Activated T-helper 9 cell treated with anti-CD3 and anti-CD28 coated beads, Interleukin-2, amount 50 U/mL, for 16 hours (primary cell): ENCODE data around the gene BEGAIN.

ENCODE experiments used
- DNase-seq: peaks from one replicate; pipeline ENCODE4 v3.0.0-alpha.2; 2020; ENCODE audit warnings: low read depth

Gene BEGAIN

GRCh38 chr14:100549834-100550625 is 37.2 kb downstream of the BEGAIN start:
- DNase-seq: no peak

- no peak for DNase-seq
Observed at GRCh38 chr14:100548939-100549338, 38.3 kb downstream of the BEGAIN start.

GRCh38 chr14:100548295-100548655 is 38.9 kb downstream of the BEGAIN start:
- no peak for DNase-seq

GRCh38 chr14:100547633-100548294 is 39.5 kb downstream of the BEGAIN start:
- no peak for DNase-seq

GRCh38 chr14:100546051-100546443 is 41.2 kb downstream of the BEGAIN start:
- no peak for DNase-seq

- no peak for DNase-seq
Observed at GRCh38 chr14:100545359-100545758, 41.9 kb downstream of the BEGAIN start.

GRCh38 chr14:100544506-100545141 is 42.6 kb downstream of the BEGAIN start:
- DNase-seq: no peak

- DNase-seq: no peak
Observed at GRCh38 chr14:100543471-100544455, 43.5 kb downstream of the BEGAIN start.

GRCh38 chr14:100542619-100543205 is 44.5 kb downstream of the BEGAIN start:
- DNase-seq: no peak

- no peak for DNase-seq
Observed at GRCh38 chr14:100541621-100542560, 45.3 kb downstream of the BEGAIN start.

- no peak for DNase-seq
Observed at GRCh38 chr14:100540926-100541620, 46.1 kb downstream of the BEGAIN start.

GRCh38 chr14:100540141-100540925 is 46.9 kb downstream of the BEGAIN start:
- DNase-seq: no peak

GRCh38 chr14:100539766-100540140 is 47.5 kb downstream of the BEGAIN start:
- no peak for DNase-seq

- DNase-seq: no peak
Observed at GRCh38 chr14:100539003-100539660, 48.1 kb downstream of the BEGAIN start.

GRCh38 chr14:100538351-100539002 is 48.7 kb downstream of the BEGAIN start:
- DNase-seq: no peak

- no peak for DNase-seq
Observed at GRCh38 chr14:100537446-100538350, 49.5 kb downstream of the BEGAIN start.
